ENCODE data around the gene NPPC.
"Not testable (repeated sequence)": the region's sequence is repeated elsewhere in the genome, so short reads cannot be mapped to it uniquely, and the experiment has no call there.

NPPC gene

GRCh38 chr2:231919341-231920035 is 6.7 kb downstream of the NPPC start:
- DNase-seq: no peak

GRCh38 chr2:231918501-231919330 is 7.5 kb downstream of the NPPC start:
- no peak for DNase-seq

GRCh38 chr2:231917280-231918066 is 8.7 kb downstream of the NPPC start:
- DNase-seq: no peak

GRCh38 chr2:231914077-231914690 is 12.0 kb downstream of the NPPC start:
- no peak for DNase-seq

GRCh38 chr2:231911381-231911780 is 14.8 kb downstream of the NPPC start:
- DNase-seq: no peak

GRCh38 chr2:231910771-231911170 is 15.4 kb downstream of the NPPC start:
- no peak for DNase-seq

- not testable (repeated sequence) for DNase-seq
Measured at GRCh38 chr2:231910161-231910560, 16.0 kb downstream of the NPPC start.

GRCh38 chr2:231909631-231910030 is 16.6 kb downstream of the NPPC start:
- DNase-seq: no peak

GRCh38 chr2:231908584-231908983 is 17.6 kb downstream of the NPPC start:
- no peak for DNase-seq

- no peak for DNase-seq
Measured at GRCh38 chr2:231907765-231908164, 18.4 kb downstream of the NPPC start.

GRCh38 chr2:231905026-231905425 is 21.2 kb downstream of the NPPC start:
- no peak for DNase-seq

GRCh38 chr2:231904161-231904611 is 22.0 kb downstream of the NPPC start:
- no peak for DNase-seq

GRCh38 chr2:231902598-231902997 is 23.6 kb downstream of the NPPC start:
- DNase-seq: no peak

GRCh38 chr2:231900972-231901371 is 25.2 kb downstream of the NPPC start:
- no peak for DNase-seq

GRCh38 chr2:231900486-231900942 is 25.7 kb downstream of the NPPC start:
- DNase-seq: peak; percentile 59

GRCh38 chr2:231894566-231895380 is 31.4 kb downstream of the NPPC start:
- DNase-seq: no peak

GRCh38 chr2:231891514-231891905 is 34.7 kb downstream of the NPPC start:
- no peak for DNase-seq

- DNase-seq: no peak
Measured at GRCh38 chr2:231890896-231891513, 35.2 kb downstream of the NPPC start.

- no peak for DNase-seq
Measured at GRCh38 chr2:231887756-231888155, 38.4 kb downstream of the NPPC start.

- no peak for DNase-seq
Measured at GRCh38 chr2:231886071-231886681, 40.0 kb downstream of the NPPC start.
